HEK293 (cell line): ENCODE measurements around the gene GALNT15.
A peak's percentile ranks its signal among the peaks of the same experiment; 100 is the strongest.

ENCODE experiments used
- CTCF ChIA-PET: fragments of 350-600 bp; formaldehyde crosslinking; extraction: SDS; loops from one replicate; lab custom pipeline; 2021; ENCODE audit warnings: antibody characterized with exemption; lab: Yijun Ruan, JAX
- POLR2A ChIA-PET: fragments of 300-600 bp; formaldehyde crosslinking; extraction: SDS; loops from one replicate; lab custom pipeline; 2020; ENCODE audit warnings: antibody characterized with exemption, inconsistent platforms; lab: Yijun Ruan, JAX
- H3K27ac ChIP-seq: fragments of 200-500 bp; sonication (Bioruptor generic); 2 replicates; pipeline ENCODE4 v1.5.1; 2014; ENCODE audit warnings: low read depth, low read length, control low read depth, inconsistent platforms; ENCODE audit errors: extremely low read depth
- H3K36me3 ChIP-seq, 2 experiments: fragments of 200-500 bp in 1 of 2; sonication (Bioruptor generic) in 1 of 2; 1 replicate in 1 of 2; 2 replicates in 1 of 2; pipeline ENCODE4 v1.5.1; 2014 to 2017; ENCODE audit warnings: inconsistent platforms in 2 of 2, low read length in 2 of 2; ENCODE audit not compliant: control insufficient read depth in 2 of 2, insufficient read depth in 1 of 2
- H3K4me1 ChIP-seq: fragments of 200-500 bp; sonication (Bioruptor generic); 2 replicates; pipeline ENCODE4 v1.5.1; 2014; ENCODE audit warnings: mild to moderate bottlenecking, low read length, inconsistent platforms; ENCODE audit not compliant: control insufficient read depth, insufficient read depth
- H3K4me3 ChIP-seq: 2 replicates; pipeline ENCODE4 v1.5.1; 2011; ENCODE audit warnings: low read depth, mild to moderate bottlenecking, control low read depth, low read length, moderate library complexity
- H3K9me3 ChIP-seq: fragments of 200-500 bp; sonication (Bioruptor generic); 2 replicates; pipeline ENCODE4 v1.5.1; 2014; ENCODE audit warnings: low read depth, low read length, inconsistent platforms; ENCODE audit not compliant: control insufficient read depth, insufficient read depth
- GLIS1 ChIP-seq: fragments of 450-650 bp; formaldehyde crosslinking; IDR thresholded peaks from 2 replicates; pipeline ENCODE4 v1.5.1; 2016; ENCODE audit warnings: missing biosample characterization, missing genetic modification characterization
- INSM2 ChIP-seq: fragments of 450-650 bp; formaldehyde crosslinking; IDR thresholded peaks from 2 replicates; pipeline ENCODE4 v1.5.1; 2016; ENCODE audit warnings: missing biosample characterization, missing genetic modification characterization
- KLF10 ChIP-seq: fragments of 450-650 bp; IDR thresholded peaks from 2 replicates; pipeline ENCODE4 v1.5.1; 2018; ENCODE audit warnings: missing biosample characterization, mild to moderate bottlenecking, missing genetic modification characterization
- SCRT2 ChIP-seq: fragments of 450-650 bp; formaldehyde crosslinking; IDR thresholded peaks from 2 replicates; pipeline ENCODE4 v1.5.1; 2016; ENCODE audit warnings: missing biosample characterization, missing genetic modification characterization
- WT1 ChIP-seq: fragments of 450-650 bp; formaldehyde crosslinking; IDR thresholded peaks from 2 replicates; pipeline ENCODE4 v1.5.1; 2016; ENCODE audit warnings: missing biosample characterization, missing genetic modification characterization
- ZBTB1 ChIP-seq: fragments of 450-650 bp; formaldehyde crosslinking; IDR thresholded peaks from 2 replicates; pipeline ENCODE4 v1.5.1; 2016; ENCODE audit warnings: missing biosample characterization, missing genetic modification characterization
- ZBTB20 ChIP-seq: fragments of 450-650 bp; formaldehyde crosslinking; IDR thresholded peaks from 2 replicates; pipeline ENCODE4 v1.5.1; 2016; ENCODE audit warnings: missing biosample characterization, missing genetic modification characterization
- ZEB2 ChIP-seq: fragments of 450-650 bp; formaldehyde crosslinking; IDR thresholded peaks from 2 replicates; pipeline ENCODE4 v1.5.1; 2016; ENCODE audit warnings: missing biosample characterization, missing genetic modification characterization
- ZNF10 ChIP-seq: fragments of 450-650 bp; formaldehyde crosslinking; IDR thresholded peaks from 2 replicates; pipeline ENCODE4 v1.5.1; 2017; ENCODE audit warnings: missing biosample characterization, missing genetic modification characterization
- ZNF19 ChIP-seq: fragments of 450-650 bp; formaldehyde crosslinking; IDR thresholded peaks from 2 replicates; pipeline ENCODE4; 2016; ENCODE audit warnings: missing biosample characterization, missing genetic modification characterization, low read depth
- ZNF239 ChIP-seq: fragments of 450-650 bp; formaldehyde crosslinking; IDR thresholded peaks from 2 replicates; pipeline ENCODE4 v1.5.1; 2016; ENCODE audit warnings: missing biosample characterization, missing genetic modification characterization
- ZNF280C ChIP-seq: fragments of 450-650 bp; formaldehyde crosslinking; IDR thresholded peaks from 2 replicates; pipeline ENCODE4 v1.5.1; 2016; ENCODE audit warnings: missing biosample characterization, missing genetic modification characterization
- ZNF423 ChIP-seq: fragments of 450-650 bp; formaldehyde crosslinking; IDR thresholded peaks from 2 replicates; pipeline ENCODE4 v1.5.1; 2016; ENCODE audit warnings: missing biosample characterization, missing genetic modification characterization
- ZNF426 ChIP-seq: fragments of 450-650 bp; formaldehyde crosslinking; IDR thresholded peaks from 2 replicates; pipeline ENCODE4 v1.5.1; 2017; ENCODE audit warnings: missing biosample characterization, missing genetic modification characterization, mild to moderate bottlenecking, inconsistent platforms, moderate library complexity
- ZNF514 ChIP-seq: fragments of 450-650 bp; formaldehyde crosslinking; IDR thresholded peaks from 2 replicates; pipeline ENCODE4 v1.5.1; 2016; ENCODE audit warnings: missing biosample characterization, missing genetic modification characterization
- ZNF561 ChIP-seq: fragments of 450-650 bp; IDR thresholded peaks from 2 replicates; pipeline ENCODE4 v1.5.1; 2018; ENCODE audit warnings: missing biosample characterization, missing genetic modification characterization, borderline replicate concordance
- ZNF623 ChIP-seq: fragments of 450-650 bp; formaldehyde crosslinking; IDR thresholded peaks from 2 replicates; pipeline ENCODE4 v1.5.1; 2016; ENCODE audit warnings: missing biosample characterization, missing genetic modification characterization
- ZNF704 ChIP-seq: fragments of 450-650 bp; formaldehyde crosslinking; IDR thresholded peaks from 2 replicates; pipeline ENCODE4 v1.5.1; 2016; ENCODE audit warnings: missing biosample characterization, missing genetic modification characterization
- ZNF791 ChIP-seq: fragments of 450-650 bp; formaldehyde crosslinking; IDR thresholded peaks from 2 replicates; pipeline ENCODE4 v1.5.1; 2016; ENCODE audit warnings: missing biosample characterization, missing genetic modification characterization
- ZSCAN30 ChIP-seq: fragments of 450-650 bp; IDR thresholded peaks from 2 replicates; pipeline ENCODE4 v1.5.1; 2018; ENCODE audit warnings: missing biosample characterization, mild to moderate bottlenecking, missing genetic modification characterization, moderate library complexity
- TF ChIP-seq, protein P1 (sequence below): fragments of 450-650 bp; formaldehyde crosslinking; IDR thresholded peaks from 2 replicates; pipeline ENCODE4 v1.5.1; 2016; ENCODE audit warnings: missing biosample characterization, missing genetic modification characterization, low read depth
- TF ChIP-seq, protein P2 (sequence below): fragments of 450-650 bp; formaldehyde crosslinking; IDR thresholded peaks from 2 replicates; pipeline ENCODE4 v1.5.1; 2017; ENCODE audit warnings: missing biosample characterization, missing genetic modification characterization

The GALNT15 gene

DNA sequence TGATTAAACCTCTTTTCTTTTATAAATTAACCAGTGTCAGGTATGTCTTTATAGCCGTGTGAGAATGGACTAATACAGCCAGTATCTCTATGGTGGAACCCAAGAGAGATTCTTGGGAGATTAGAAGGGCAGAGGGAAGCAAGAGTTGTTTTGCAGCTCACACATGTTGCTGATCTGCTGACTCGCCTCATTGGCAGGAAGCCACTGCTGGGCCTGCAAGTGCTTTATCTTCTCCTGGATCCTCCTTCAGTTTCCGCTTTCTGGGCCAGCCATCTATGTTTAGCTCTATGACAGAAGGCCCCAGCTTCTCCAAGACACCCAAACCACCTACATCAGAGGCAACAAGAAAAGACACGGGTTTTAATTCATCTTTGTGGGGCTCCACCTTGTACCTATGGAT lies 23.4 kb upstream of the GALNT15 start:
- CTCF ChIA-PET: interaction anchor here (0.6 to 1.4 kb wide), 3 partner anchors 14 to 1359 kb away, joined by 3 to 4 read pairs (median 3); no protein-coding TSS in a partner anchor
- Histone ChIP-seq H3K4me1 (peaks cover 11% of the 10 kb centered on the region), H3K36me3 (no peaks in the 10 kb centered on the region)
- no peak for TF ChIP-seq ZNF19
- TF ChIP-seq SCRT2: peak; percentile 82
- TF ChIP-seq, all 188 proteins: peak for 1
- H3K27ac ChIP-seq: no peak overlapping the region
- no peak overlapping the region for H3K4me3 ChIP-seq
- no peaks in the 10 kb centered on the region for H3K9me3 ChIP-seq
- POLR2A ChIA-PET: no interaction called here

GRCh38 chr3:16168211-16168610 lies 6.3 kb upstream of the GALNT15 start:
- TF ChIP-seq INSM2 (tag by site-specific recombination) (no peak), ZNF561 (tag by site-specific recombination) (no peak), ZNF623 (no peak), ZBTB20 (no peak), ZNF514 (tag by site-specific recombination) (no peak), ZNF426 (tag by site-specific recombination) (no peak), ZNF280C (tag by site-specific recombination) (no peak), WT1 (tag by site-specific recombination) (no peak), ZNF791 (tag by site-specific recombination) (no peak), ZEB2 (tag by site-specific recombination) (no peak), ZNF423 (tag by site-specific recombination) (no peak), ZSCAN30 (no peak), ZNF239 (tag by site-specific recombination) (no peak), ZNF10 (no peak), ZNF704 (tag by site-specific recombination) (no peak), GLIS1 (no peak), ZBTB1 (no peak), KLF10 (tag by site-specific recombination) (no peak)
- TF ChIP-seq, protein P1, sequence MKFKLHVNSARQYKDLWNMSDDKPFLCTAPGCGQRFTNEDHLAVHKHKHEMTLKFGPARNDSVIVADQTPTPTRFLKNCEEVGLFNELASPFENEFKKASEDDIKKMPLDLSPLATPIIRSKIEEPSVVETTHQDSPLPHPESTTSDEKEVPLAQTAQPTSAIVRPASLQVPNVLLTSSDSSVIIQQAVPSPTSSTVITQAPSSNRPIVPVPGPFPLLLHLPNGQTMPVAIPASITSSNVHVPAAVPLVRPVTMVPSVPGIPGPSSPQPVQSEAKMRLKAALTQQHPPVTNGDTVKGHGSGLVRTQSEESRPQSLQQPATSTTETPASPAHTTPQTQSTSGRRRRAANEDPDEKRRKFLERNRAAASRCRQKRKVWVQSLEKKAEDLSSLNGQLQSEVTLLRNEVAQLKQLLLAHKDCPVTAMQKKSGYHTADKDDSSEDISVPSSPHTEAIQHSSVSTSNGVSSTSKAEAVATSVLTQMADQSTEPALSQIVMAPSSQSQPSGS (tag by site-specific recombination): no peak
- TF ChIP-seq, protein P2, sequence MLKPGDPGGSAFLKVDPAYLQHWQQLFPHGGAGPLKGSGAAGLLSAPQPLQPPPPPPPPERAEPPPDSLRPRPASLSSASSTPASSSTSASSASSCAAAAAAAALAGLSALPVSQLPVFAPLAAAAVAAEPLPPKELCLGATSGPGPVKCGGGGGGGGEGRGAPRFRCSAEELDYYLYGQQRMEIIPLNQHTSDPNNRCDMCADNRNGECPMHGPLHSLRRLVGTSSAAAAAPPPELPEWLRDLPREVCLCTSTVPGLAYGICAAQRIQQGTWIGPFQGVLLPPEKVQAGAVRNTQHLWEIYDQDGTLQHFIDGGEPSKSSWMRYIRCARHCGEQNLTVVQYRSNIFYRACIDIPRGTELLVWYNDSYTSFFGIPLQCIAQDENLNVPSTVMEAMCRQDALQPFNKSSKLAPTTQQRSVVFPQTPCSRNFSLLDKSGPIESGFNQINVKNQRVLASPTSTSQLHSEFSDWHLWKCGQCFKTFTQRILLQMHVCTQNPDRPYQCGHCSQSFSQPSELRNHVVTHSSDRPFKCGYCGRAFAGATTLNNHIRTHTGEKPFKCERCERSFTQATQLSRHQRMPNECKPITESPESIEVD (tag by site-specific recombination): no peak

More at GRCh38 chr3:16168211-16168610, 6.3 kb upstream of the GALNT15 start:
- POLR2A ChIA-PET: no interaction called here
- Histone ChIP-seq H3K4me3 (no peak overlapping the region), H3K9me3 (no peaks in the 10 kb centered on the region), H3K36me3 (no peaks in the 10 kb centered on the region), H3K27ac (no peak overlapping the region), H3K4me1 (no peaks in the 10 kb centered on the region; the same call in 1 of the 2 replicates)
- CTCF ChIA-PET: no interaction called here
